ENCODE results near the gene ZNF841.

ZNF841 gene

GRCh38 chr19:52138278-52138982 lies 42.9 kb upstream of the ZNF841 start:
- no peak for TF ChIP-seq CTCF (IDR thresholded peaks at IDR 0.05)

- TF ChIP-seq CTCF (IDR thresholded peaks at IDR 0.05): no peak
Measured at GRCh38 chr19:52120286-52120685, 24.7 kb upstream of the ZNF841 start.

- TF ChIP-seq CTCF (IDR thresholded peaks at IDR 0.05): no peak
Measured at GRCh38 chr19:52115526-52116053, 20.0 kb upstream of the ZNF841 start.

- no peak for TF ChIP-seq CTCF (IDR thresholded peaks at IDR 0.05)
Measured at GRCh38 chr19:52114691-52115090, 19.1 kb upstream of the ZNF841 start.

- TF ChIP-seq CTCF (IDR thresholded peaks at IDR 0.05): no peak
Measured at GRCh38 chr19:52112624-52113023, 17.1 kb upstream of the ZNF841 start.

GRCh38 chr19:52110780-52111179 lies 15.2 kb upstream of the ZNF841 start:
- no peak for TF ChIP-seq CTCF (IDR thresholded peaks at IDR 0.05)

- no peak for TF ChIP-seq CTCF (IDR thresholded peaks at IDR 0.05)
Measured at GRCh38 chr19:52102782-52103181, 7.2 kb upstream of the ZNF841 start.

All from LNCAP (cell line).